ENCODE measurements around the gene IFT80.
"Not testable (repeated sequence)": the region's sequence is repeated elsewhere in the genome, so short reads cannot be mapped to it uniquely, and the experiment has no call there.

Gene IFT80

DNA sequence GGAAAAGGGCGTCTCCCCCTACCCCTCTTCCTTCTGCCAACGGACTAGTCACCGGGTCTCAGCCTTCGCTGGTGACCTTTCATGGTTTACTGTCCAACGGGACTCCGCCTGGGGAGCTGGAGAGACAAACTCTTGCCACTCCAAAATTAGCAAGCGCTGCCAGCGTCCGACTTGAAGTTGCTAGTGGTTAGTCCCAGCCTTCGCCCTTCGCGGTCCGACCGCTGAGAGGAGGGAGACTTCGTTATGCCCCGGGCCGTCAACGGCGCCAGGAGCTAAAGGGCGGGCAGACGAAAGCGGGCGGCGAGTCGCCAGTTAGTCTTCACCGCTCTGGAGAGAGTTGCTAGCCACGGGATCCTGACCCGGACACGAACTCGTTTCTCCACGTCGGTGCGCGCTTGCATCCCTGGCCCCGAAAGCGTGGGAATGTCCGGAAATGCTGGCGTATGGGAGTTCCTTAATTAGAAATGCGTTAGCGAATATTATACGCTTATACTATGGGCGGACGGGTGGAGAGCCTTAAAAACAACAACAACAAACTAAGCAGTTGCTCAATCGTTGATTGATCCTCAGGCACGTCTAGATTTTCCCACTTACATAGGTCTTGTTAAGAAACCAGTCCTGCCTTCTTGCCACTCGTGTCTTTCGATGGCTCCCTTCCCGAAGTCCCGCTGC is 1.1 kb upstream of the IFT80 start:
- DNase-seq, result no peak

DNA sequence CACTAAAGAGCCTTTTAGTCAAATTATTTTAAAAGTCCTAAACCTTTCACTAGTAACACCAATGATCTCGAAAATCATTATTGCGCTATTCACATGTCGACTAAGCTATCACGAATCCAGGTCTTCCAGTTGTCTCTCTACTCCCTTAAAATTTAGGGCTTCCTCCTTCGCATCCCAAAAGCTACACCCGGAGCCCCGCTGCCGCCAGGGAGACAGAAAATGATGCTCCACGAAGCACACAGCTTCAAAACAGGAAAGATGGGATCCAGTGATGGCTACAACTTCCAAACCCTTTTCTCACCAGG is 253 bp downstream of the IFT80 start:
- no peak for DNase-seq

- DNase-seq, result no peak
Observed at GRCh38 chr3:160395297-160395696, 3.7 kb downstream of the IFT80 start.

DNA sequence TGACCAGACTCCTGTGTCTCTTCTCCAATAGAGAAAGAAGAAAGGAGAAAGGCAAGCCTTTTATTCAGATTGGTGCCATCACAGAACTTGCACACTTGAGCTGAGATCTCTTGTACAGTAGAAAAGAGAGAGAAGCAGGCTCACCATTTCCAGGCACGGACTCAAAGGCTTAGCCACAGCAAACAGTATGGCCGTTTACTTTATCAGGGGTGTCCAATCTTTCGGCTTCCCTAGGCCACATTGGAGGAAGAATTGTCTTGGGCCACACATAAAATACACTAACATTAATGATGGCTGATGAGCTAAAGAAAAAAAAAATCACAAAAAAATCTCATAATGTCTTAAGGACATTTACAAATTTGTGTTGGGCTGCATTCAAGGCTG is 5.0 kb downstream of the IFT80 start:
- no peak for DNase-seq

DNA sequence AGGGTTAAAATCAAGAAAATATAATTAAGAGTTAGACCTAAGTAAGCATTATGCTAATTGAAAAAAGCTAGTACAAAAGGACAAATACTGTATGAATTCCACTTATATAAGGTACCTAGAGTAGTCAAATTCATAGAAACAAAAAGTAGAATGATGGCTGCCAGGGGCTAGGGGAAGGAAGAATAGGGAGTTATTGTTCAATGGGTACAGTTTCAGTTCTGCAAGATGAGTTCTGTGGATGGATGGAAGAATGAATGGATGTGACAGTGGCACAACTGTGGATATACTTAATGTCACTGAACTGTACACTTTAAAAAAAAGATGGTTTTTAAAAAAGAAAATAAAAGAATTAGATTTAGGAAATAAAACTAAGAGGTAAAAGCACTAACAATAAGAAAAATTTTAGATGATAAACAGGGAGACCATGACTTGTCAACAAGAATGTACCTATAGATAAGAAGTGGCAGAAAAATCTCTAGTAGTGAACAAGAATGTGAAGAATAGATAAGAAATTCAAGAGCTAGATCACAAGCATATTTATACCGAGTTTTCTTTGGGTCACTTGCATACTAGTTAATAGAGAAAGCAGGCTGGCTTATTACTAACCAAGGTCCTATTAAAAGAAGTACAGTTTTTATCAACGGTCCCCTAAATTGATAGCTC is 5.5 kb downstream of the IFT80 start:
- DNase-seq, result no peak

GRCh38 chr3:160392798-160393197 is 6.2 kb downstream of the IFT80 start:
- DNase-seq, result no peak

DNA sequence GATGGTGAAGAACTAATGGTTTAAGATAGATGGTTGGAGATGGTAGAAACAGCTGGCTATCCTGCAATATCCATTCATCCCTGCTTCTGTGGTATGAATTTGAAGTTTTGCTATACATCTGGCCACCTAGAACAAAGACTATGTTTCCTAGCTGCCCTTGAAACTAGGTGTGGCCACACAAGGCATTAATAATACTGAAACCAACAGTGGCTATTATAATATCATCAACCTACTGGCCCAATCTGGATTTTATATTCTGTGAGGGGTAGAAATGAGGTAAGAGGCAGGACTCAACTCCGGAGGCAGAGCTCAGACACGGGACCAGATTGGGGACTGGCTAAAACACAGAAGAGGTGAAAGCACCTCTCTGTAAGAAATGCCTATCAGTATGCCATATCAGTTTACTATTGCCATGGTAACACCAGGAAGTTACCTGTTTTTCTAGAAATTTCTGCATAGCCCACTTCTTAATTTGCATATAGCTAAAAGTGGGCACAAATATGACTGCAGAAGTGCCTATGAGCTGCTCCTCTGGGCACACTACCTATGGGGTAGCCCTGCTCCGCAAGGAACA is 8.4 kb downstream of the IFT80 start:
- no peak for DNase-seq

DNA sequence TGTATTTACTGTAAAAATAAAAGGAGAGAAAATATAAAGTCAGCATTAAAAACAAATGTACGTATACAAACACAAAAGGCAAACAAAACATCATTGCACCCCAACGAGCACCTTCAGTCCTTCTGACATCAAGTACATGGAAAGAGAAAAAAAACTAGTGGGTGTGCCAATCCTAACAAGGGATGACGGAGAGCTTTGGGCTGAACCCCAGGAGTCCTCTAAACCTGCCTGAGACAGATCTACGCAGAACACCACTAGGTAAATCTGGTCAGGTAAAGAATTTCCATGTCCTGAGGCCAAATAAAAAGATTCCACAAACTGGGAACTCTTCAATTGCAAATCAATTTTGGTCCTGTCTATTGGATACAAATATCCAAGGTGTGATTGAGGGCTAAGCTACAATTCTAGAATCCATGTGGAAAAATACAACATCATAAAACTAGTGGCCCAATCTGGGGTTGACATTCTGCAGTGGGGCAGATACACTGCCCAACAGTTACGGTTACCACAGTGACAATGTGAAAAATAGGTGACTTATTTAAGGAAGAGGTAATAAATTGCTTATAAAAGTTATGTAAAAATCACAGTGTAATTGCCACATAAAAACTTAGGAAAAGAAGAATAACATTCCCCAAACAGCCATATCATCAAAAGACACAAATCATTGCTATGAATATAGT is 14.2 kb downstream of the IFT80 start:
- DNase-seq, result no peak

- no peak for DNase-seq
Observed at GRCh38 chr3:160381470-160381869, 17.6 kb downstream of the IFT80 start.

GRCh38 chr3:160379628-160380214 is 19.3 kb downstream of the IFT80 start:
- DNase-seq, result no peak

DNA sequence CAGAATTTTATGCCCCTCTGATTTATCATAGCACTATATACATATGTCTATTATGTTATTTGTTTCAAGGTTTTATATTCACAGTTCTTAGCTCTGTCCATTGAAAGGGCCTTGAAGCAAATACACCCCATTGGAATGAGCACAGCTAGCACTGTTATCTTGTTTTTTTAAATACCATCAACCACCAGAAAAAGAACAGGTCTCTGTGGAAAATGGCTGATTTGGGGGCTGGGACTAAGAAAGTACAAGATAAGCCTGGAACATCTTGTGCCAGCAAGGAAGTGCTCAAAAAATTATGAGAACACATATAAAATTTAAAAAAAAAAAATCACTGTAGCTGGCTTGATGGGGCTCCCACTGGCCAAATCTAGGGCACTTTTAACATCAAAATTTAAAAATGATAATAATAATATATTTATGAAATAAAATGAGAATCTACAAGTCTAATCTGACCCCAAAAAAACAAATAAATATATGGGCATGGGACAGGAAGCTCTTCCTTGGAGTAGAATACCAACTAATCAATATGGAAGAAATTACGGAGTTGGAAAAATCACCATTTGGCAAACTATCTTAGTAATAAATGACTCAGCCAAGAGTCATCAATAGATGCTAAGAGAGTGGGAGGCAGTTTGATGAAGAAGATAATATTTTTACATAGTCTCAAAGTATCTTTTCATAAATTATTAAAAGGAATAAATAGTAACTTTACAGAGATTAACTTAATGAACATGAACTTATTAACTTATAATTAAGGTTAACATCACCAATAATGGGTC is 20.5 kb downstream of the IFT80 start:
- DNase-seq, result no peak

DNA sequence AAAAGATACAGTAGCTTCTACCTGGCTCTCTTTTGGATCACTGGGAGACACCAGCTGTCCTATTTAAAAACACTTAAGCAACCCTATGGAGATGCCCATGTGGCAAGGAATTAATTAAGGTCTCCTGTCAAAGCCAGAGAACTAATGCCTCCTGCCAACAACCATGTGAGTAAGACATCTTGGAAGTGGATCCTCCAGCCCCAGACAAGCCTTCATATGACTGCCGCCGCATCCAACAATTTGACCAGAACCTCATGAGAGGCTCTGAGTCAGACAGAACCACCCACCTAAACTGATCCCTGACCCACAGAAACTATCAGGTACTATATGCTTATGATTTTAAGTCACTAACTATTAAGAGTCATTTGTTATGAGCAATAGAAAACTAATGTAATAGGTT is 22.3 kb downstream of the IFT80 start:
- DNase-seq, result no peak

DNA sequence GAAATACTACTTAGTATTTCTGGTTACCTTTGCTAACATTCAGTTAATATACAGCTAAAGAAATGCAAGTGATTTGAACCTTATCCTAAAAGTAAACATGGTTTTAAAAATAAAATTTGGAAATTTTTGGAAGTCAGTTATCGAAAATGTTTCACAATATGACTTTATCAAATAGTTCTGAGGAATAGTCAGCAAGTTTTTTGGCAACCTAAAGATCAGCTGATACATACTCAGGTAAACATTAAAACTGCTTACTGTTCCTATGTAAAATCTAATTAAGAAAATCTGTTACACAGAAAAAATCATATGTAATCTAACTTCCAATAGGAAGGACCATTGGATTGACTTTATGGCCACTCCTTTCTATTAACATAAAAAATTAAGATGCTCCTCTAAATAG is 24.1 kb downstream of the IFT80 start:
- no peak for DNase-seq

GRCh38 chr3:160374472-160374871 is 24.6 kb downstream of the IFT80 start:
- DNase-seq, result no peak

DNA sequence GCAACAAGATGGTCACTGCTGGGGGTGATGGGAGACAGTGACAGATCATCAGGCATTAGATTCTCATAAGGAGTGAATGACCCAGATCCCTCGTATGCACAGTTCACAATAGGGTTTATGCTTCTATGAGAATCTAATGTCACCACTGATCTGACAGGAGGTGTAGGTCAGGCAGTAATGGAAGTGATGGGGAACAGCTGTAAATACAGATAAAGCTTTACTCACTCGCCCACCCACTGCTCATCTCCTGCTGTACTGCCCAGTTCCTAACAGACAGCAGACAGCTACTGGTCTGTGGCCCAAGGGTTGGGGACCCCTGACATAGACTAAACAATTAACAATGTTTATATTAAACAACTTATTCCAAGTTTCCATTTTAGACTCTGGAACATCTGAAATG is 25.4 kb downstream of the IFT80 start:
- DNase-seq, result no peak

GRCh38 chr3:160372780-160373179 is 26.2 kb downstream of the IFT80 start:
- DNase-seq, result no peak

GRCh38 chr3:160370987-160371857 is 27.8 kb downstream of the IFT80 start:
- no peak for DNase-seq

GRCh38 chr3:160369784-160370183 is 29.2 kb downstream of the IFT80 start:
- no peak for DNase-seq

DNA sequence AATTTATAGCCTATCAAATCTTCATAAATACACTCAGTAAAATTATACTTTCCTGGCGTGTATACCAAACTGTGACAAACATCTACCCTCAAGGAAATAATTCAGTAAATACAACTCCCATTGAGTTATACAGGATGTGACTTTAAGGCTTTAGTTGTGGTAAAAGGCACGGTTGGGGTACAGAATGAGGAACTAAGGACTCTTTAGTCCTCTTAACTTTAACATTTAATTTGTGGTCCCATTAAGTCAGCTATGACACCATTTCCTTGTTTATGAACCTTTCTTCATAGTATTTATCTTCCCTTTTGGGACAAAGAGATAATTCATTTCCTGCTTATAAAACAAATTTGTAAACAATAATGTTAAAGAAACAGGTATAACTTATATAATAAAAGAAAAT is 30.2 kb downstream of the IFT80 start:
- no peak for DNase-seq

GRCh38 chr3:160365869-160366522 is 33.0 kb downstream of the IFT80 start:
- DNase-seq, result no peak

DNA sequence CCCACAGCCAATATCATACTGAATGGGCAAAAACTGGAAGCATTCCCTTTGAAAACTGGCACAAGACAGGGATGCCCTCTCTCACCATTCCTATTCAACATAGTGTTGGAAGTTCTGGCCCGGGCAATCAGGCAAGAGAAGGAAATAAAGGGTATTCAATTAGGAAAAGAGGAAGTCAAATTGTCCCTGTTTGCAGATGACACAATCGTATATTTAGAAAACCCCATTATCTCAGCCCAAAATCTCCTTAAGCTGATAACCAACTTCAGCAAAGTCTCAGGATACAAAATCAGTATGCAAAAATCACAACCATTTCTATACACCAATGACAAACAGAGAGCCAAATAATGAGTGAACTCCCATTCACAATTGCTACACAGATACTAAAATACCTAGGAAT is 36.1 kb downstream of the IFT80 start:
- not testable (repeated sequence) for DNase-seq

Measured in NCI-H1436 (cell line).